Measurements from ENCODE around the gene STAMBP.
"Not testable (repeated sequence)": the region's sequence is repeated elsewhere in the genome, so short reads cannot be mapped to it uniquely, and the experiment has no call there.

STAMBP gene

GRCh38 chr2:73897240-73897583 lies 68.5 kb downstream of the STAMBP start:
- H3K4me3 ChIP-seq (ENCODE audit: low read depth, low read length): no peak overlapping the region
- H3K9ac ChIP-seq (ENCODE audit: low read depth, low read length): no peak overlapping the region
- no peaks in the 10 kb centered on the region for H3K27me3 ChIP-seq (ENCODE audit: control insufficient read depth, insufficient read depth, low read length)
- no peaks in the 10 kb centered on the region for H3K9me3 ChIP-seq (ENCODE audit: control insufficient read depth, insufficient read depth, low read length)
- H3K27ac ChIP-seq (ENCODE audit: low read depth, low read length): no peak overlapping the region
- no peaks in the 10 kb centered on the region for H3K36me3 ChIP-seq (ENCODE audit: control insufficient read depth, insufficient read depth, low read length)
- H3K4me1 ChIP-seq (ENCODE audit: control insufficient read depth, insufficient read depth, low read length): peaks cover 6% of the 10 kb centered on the region; the same call in 1 of the 2 replicates

DNA sequence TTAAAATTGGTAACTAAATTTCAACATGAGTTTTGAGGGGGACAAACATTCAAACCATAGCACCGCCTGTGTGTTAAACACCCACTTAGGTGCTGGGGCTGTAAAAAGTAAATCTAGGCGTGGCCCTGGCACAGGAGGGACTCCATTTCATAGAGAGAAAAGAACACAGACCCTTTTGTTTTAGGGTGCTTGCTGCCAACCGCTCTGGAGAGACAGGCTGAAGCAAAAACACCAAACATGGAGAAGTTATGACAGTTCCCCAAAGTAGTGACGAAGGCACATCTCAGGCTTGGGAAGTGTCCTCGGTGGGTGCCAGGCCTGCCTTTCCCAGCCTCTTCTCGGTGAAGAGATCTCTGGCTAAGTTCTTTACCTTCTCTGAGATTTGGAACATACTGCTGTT lies 69.2 kb downstream of the STAMBP start:
- H3K4me1 ChIP-seq (ENCODE audit: control insufficient read depth, insufficient read depth, low read length): peaks cover under 1% of the 10 kb centered on the region; the same call in 1 of the 2 replicates
- no peaks in the 10 kb centered on the region for H3K36me3 ChIP-seq (ENCODE audit: control insufficient read depth, insufficient read depth, low read length)
- H3K9ac ChIP-seq (ENCODE audit: low read depth, low read length): no peak overlapping the region
- no peaks in the 10 kb centered on the region for H3K27me3 ChIP-seq (ENCODE audit: control insufficient read depth, insufficient read depth, low read length)
- H3K4me3 ChIP-seq (ENCODE audit: low read depth, low read length): no peak overlapping the region
- H3K27ac ChIP-seq (ENCODE audit: low read depth, low read length): no peak overlapping the region
- H3K9me3 ChIP-seq (ENCODE audit: control insufficient read depth, insufficient read depth, low read length): no peaks in the 10 kb centered on the region

- Histone ChIP-seq H3K27ac (ENCODE audit: low read depth, low read length) (no peak overlapping the region), H3K27me3 (ENCODE audit: control insufficient read depth, insufficient read depth, low read length) (no peaks in the 10 kb centered on the region), H3K9me3 (ENCODE audit: control insufficient read depth, insufficient read depth, low read length) (no peaks in the 10 kb centered on the region), H3K36me3 (ENCODE audit: control insufficient read depth, insufficient read depth, low read length) (no peaks in the 10 kb centered on the region), H3K4me1 (ENCODE audit: control insufficient read depth, insufficient read depth, low read length) (no peaks in the 10 kb centered on the region), H3K4me3 (ENCODE audit: low read depth, low read length) (no peak overlapping the region), H3K9ac (ENCODE audit: low read depth, low read length) (no peak overlapping the region)
Measured at GRCh38 chr2:73899801-73900336, 71.1 kb downstream of the STAMBP start.

- Histone ChIP-seq H3K27me3 (ENCODE audit: control insufficient read depth, insufficient read depth, low read length) (no peaks in the 10 kb centered on the region), H3K36me3 (ENCODE audit: control insufficient read depth, insufficient read depth, low read length) (no peaks in the 10 kb centered on the region), H3K27ac (ENCODE audit: low read depth, low read length) (no peak overlapping the region), H3K9me3 (ENCODE audit: control insufficient read depth, insufficient read depth, low read length) (no peaks in the 10 kb centered on the region), H3K9ac (ENCODE audit: low read depth, low read length) (no peak overlapping the region), H3K4me3 (ENCODE audit: low read depth, low read length) (no peak overlapping the region), H3K4me1 (ENCODE audit: control insufficient read depth, insufficient read depth, low read length) (no peaks in the 10 kb centered on the region)
Measured at GRCh38 chr2:73901143-73901542, 72.4 kb downstream of the STAMBP start.

- H3K4me3 ChIP-seq (ENCODE audit: low read depth, low read length): no peak overlapping the region
- H3K27ac ChIP-seq (ENCODE audit: low read depth, low read length): no peak overlapping the region
- no peaks in the 10 kb centered on the region for H3K4me1 ChIP-seq (ENCODE audit: control insufficient read depth, insufficient read depth, low read length)
- no peaks in the 10 kb centered on the region for H3K27me3 ChIP-seq (ENCODE audit: control insufficient read depth, insufficient read depth, low read length)
- H3K9ac ChIP-seq (ENCODE audit: low read depth, low read length): no peak overlapping the region
- H3K9me3 ChIP-seq (ENCODE audit: control insufficient read depth, insufficient read depth, low read length): no peaks in the 10 kb centered on the region
- H3K36me3 ChIP-seq (ENCODE audit: control insufficient read depth, insufficient read depth, low read length): no peaks in the 10 kb centered on the region
Measured at GRCh38 chr2:73902284-73902683, 73.5 kb downstream of the STAMBP start.

DNA sequence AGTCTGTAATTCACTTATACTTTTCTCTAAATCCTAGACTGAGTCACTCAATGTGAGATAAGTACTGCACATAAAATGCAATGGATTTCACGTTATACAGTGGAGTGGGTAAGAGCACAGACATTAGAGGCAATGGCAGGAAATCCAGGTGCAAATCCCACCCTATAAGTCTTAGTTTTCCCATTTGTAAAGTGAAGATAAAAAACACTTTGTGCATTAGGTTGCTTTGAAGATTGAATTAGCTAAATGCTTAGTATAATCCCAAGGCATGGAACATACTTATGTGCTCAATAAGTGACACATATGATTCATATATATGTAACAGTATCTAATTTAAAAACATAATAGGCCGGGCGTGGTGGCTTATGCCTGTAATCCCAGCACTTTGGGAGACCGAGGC lies 74.6 kb downstream of the STAMBP start:
- no peak overlapping the region for H3K27ac ChIP-seq (ENCODE audit: low read depth, low read length)
- H3K36me3 ChIP-seq (ENCODE audit: control insufficient read depth, insufficient read depth, low read length): no peaks in the 10 kb centered on the region
- H3K4me3 ChIP-seq (ENCODE audit: low read depth, low read length): no peak overlapping the region
- no peaks in the 10 kb centered on the region for H3K27me3 ChIP-seq (ENCODE audit: control insufficient read depth, insufficient read depth, low read length)
- H3K4me1 ChIP-seq (ENCODE audit: control insufficient read depth, insufficient read depth, low read length): peaks cover 2% of the 10 kb centered on the region; the same call in 1 of the 2 replicates
- H3K9me3 ChIP-seq (ENCODE audit: control insufficient read depth, insufficient read depth, low read length): no peaks in the 10 kb centered on the region
- H3K9ac ChIP-seq (ENCODE audit: low read depth, low read length): no peak overlapping the region

- not testable (repeated sequence) for H3K9me3 ChIP-seq (ENCODE audit: control insufficient read depth, insufficient read depth, low read length); H3K36me3 ChIP-seq (ENCODE audit: control insufficient read depth, insufficient read depth, low read length); H3K4me1 ChIP-seq (ENCODE audit: control insufficient read depth, insufficient read depth, low read length); H3K27me3 ChIP-seq (ENCODE audit: control insufficient read depth, insufficient read depth, low read length); H3K27ac ChIP-seq (ENCODE audit: low read depth, low read length); H3K9ac ChIP-seq (ENCODE audit: low read depth, low read length); H3K4me3 ChIP-seq (ENCODE audit: low read depth, low read length)
Measured at GRCh38 chr2:73903949-73904613, 75.3 kb downstream of the STAMBP start.

DNA sequence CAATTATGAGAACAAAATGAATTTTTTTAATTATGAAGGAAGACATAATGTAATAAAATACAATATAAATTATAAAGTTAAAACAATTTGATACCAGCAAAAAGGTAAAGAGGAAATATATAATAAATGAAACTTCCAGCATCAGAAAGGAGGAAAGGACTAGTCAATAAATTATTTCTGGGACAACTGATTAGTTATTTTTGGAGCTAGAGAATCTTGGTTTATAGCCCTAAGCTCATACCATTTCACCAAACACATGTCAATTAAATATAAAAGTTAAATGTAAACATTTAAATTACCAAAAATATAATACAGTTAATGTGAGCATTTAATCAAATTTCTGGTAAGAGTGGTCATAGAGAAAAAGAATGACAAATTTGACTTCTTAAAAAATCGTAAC lies 76.2 kb downstream of the STAMBP start:
- no peak overlapping the region for H3K9ac ChIP-seq (ENCODE audit: low read depth, low read length)
- no peak overlapping the region for H3K4me3 ChIP-seq (ENCODE audit: low read depth, low read length)
- no peaks in the 10 kb centered on the region for H3K27me3 ChIP-seq (ENCODE audit: control insufficient read depth, insufficient read depth, low read length)
- H3K27ac ChIP-seq (ENCODE audit: low read depth, low read length): no peak overlapping the region
- no peaks in the 10 kb centered on the region for H3K36me3 ChIP-seq (ENCODE audit: control insufficient read depth, insufficient read depth, low read length)
- peaks cover 2% of the 10 kb centered on the region; the same call in 1 of the 2 replicates for H3K4me1 ChIP-seq (ENCODE audit: control insufficient read depth, insufficient read depth, low read length)
- H3K9me3 ChIP-seq (ENCODE audit: control insufficient read depth, insufficient read depth, low read length): no peaks in the 10 kb centered on the region

DNA sequence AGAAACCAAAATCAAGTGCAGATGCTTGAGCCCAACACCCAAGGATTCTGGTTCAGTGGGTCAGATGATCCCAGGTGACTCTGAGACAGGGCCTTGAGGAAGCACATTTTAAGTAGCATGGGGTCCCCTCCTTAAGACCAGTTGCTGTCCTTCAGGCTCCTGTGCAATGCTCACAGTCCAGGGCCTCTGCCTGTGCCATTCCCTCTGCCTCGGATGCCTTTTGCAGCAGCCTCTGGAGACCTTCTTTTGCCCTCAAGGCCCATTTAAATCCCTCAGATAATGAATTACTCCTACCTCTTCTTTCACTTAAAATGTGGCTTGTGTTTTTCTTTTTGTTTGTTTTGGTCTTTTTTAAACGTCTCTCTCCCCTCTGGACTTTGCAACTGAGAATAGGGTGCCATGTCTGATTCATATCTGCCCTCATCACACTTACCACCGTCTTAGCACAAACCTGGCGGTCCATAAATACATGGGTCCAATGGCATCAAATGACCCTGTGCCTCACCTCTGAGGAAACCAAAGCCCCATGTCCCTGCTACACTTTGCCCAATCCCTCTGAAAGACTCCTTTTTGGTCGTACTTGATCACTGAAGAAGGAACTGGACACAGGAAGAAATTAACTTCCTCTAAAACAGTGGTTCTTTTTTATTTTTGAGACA lies 78.2 kb downstream of the STAMBP start:
- Histone ChIP-seq H3K4me1 (ENCODE audit: control insufficient read depth, insufficient read depth, low read length) (peaks cover 2% of the 10 kb centered on the region; the same call in 1 of the 2 replicates), H3K4me3 (ENCODE audit: low read depth, low read length) (no peak overlapping the region), H3K36me3 (ENCODE audit: control insufficient read depth, insufficient read depth, low read length) (no peaks in the 10 kb centered on the region), H3K9ac (ENCODE audit: low read depth, low read length) (no peak overlapping the region), H3K27ac (ENCODE audit: low read depth, low read length) (no peak overlapping the region), H3K9me3 (ENCODE audit: control insufficient read depth, insufficient read depth, low read length) (no peaks in the 10 kb centered on the region), H3K27me3 (ENCODE audit: control insufficient read depth, insufficient read depth, low read length) (no peaks in the 10 kb centered on the region)

DNA sequence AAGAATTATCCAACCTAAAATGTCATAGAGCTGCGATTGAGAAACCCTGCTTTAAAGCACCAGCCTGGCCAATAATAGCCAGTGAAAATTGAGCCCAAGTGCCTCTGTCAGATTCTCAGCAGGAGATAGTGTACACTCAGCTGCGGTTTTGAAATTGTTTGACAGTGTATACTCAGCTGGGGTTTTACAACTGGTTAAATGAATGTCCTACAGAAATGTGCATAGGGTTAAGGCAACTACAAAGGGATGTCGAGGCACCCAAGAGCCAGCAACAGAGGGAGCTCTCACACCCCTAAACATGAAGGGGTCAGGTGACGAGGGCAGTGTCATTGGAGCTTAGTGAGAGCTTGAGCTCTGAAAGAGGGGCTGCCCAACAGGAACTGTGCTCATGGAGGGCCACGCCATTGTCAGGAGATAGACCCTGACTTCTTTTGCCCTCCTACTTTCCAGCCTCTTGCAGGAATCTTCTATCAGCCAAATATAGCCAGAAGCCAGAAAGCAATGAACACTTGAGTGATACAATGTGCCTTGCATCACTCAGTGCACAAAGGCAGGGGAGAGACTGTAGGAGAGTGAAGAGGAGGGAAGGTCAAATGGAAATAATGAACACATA lies 79.2 kb downstream of the STAMBP start:
- H3K9ac ChIP-seq (ENCODE audit: low read depth, low read length): no peak overlapping the region
- peaks cover 2% of the 10 kb centered on the region; the same call in 1 of the 2 replicates for H3K4me1 ChIP-seq (ENCODE audit: control insufficient read depth, insufficient read depth, low read length)
- no peaks in the 10 kb centered on the region for H3K36me3 ChIP-seq (ENCODE audit: control insufficient read depth, insufficient read depth, low read length)
- no peak overlapping the region for H3K4me3 ChIP-seq (ENCODE audit: low read depth, low read length)
- H3K9me3 ChIP-seq (ENCODE audit: control insufficient read depth, insufficient read depth, low read length): no peaks in the 10 kb centered on the region
- H3K27me3 ChIP-seq (ENCODE audit: control insufficient read depth, insufficient read depth, low read length): no peaks in the 10 kb centered on the region
- H3K27ac ChIP-seq (ENCODE audit: low read depth, low read length): no peak overlapping the region

All from HUES48 (cell line).